Measurements from ENCODE around the gene RHBDL1. TPM values are rescaled to one million over a fixed set of nuclear protein-coding genes. Genes with fewer than 3 reads are reported as not detected.

The RHBDL1 gene
- total RNA-seq, 1 experiment from 2014 or later = 2.9 TPM

DNA sequence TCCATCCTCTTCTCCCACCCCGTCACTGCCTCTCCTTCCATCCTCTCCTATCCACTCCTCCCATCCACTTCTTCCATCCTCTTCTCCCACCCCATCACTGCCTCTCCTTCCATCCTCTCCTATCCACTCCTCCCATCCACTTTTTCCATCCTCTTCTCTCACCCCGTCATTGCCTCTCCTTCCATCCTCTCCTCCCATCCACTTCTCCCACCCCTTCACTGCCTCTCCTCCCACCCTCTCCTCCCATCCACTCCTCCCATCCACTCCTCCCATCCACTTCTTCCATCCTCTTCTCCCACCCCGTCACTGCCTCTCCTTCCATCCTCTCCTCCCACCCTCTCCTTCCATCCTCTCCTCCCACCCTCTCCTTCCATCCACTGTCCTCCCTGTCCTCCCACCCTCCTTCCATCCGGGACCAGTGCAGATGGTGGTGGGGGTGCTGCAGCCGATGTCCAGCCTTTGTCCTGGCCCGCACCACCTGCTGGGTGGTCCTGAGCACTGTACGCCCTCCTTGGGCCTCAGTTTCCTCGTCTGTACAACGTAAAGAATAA is 43.6 kb upstream of the RHBDL1 start:
- no peaks in the 10 kb centered on the region for H3K27me3 ChIP-seq (replicated peaks; ENCODE audit: control insufficient read depth, insufficient read depth, low read length)
- H3K27ac Mint-ChIP-seq (ENCODE audit: unreplicated experiment) = no peak overlapping the region
- BruUV-seq (replicated peaks) = no TSS peak
- ChIA-PET CTCF (no interaction called here), POLR2A (no interaction called here)
- H3K9me3 Mint-ChIP-seq (ENCODE audit: unreplicated experiment) = no peaks in the 10 kb centered on the region
- peaks cover 6% of the 10 kb centered on the region; the same call in 1 of the 2 replicates for H3K4me1 ChIP-seq
- TF ChIP-seq CTCF (IDR thresholded peaks at IDR 0.05; ENCODE audit: insufficient read depth in 1 of 2, low read depth in 1 of 2, low read length in 1 of 2, severe bottlenecking in 1 of 2, unreplicated experiment in 1 of 2) = no peak
- no peak overlapping the region for H3K4me3 Mint-ChIP-seq (ENCODE audit: unreplicated experiment)
- no peaks in the 10 kb centered on the region for H3K9me3 ChIP-seq
- peaks cover 36% of the 10 kb centered on the region for H3K36me3 Mint-ChIP-seq (ENCODE audit: insufficient read depth, unreplicated experiment)
- H3K4me1 Mint-ChIP-seq (ENCODE audit: low read depth, unreplicated experiment) = no peaks in the 10 kb centered on the region
- H3K36me3 ChIP-seq (ENCODE audit: control insufficient read depth, insufficient read depth, low read length) = no peaks in the 10 kb centered on the region
- no peak overlapping the region for H3K4me3 ChIP-seq (ENCODE audit: low read depth, low read length)
- H3K27me3 Mint-ChIP-seq (ENCODE audit: insufficient read depth, unreplicated experiment) = no peaks in the 10 kb centered on the region
- intact Hi-C loops (cut with micrococcal nuclease; ENCODE audit: unreplicated experiment) = no loop called here
- no peak for DNase-seq

- H3K4me1 Mint-ChIP-seq (ENCODE audit: low read depth, unreplicated experiment) = no peaks in the 10 kb centered on the region
- ChIA-PET CTCF (no interaction called here), POLR2A (interaction anchor here (0.5 kb wide), 1 partner anchor 75 kb away, joined by 3 read pairs; no protein-coding TSS in a partner anchor)
- peaks cover 10% of the 10 kb centered on the region for H3K4me1 ChIP-seq
- H3K9me3 ChIP-seq = no peaks in the 10 kb centered on the region
- DNase-seq = no peak
- H3K4me3 ChIP-seq (ENCODE audit: low read depth, low read length) = no peak overlapping the region
- intact Hi-C loops (cut with micrococcal nuclease; ENCODE audit: unreplicated experiment) = no loop called here
- no peaks in the 10 kb centered on the region for H3K27me3 ChIP-seq (replicated peaks; ENCODE audit: control insufficient read depth, insufficient read depth, low read length)
- TF ChIP-seq CTCF (IDR thresholded peaks at IDR 0.05; ENCODE audit: insufficient read depth in 1 of 2, low read depth in 1 of 2, low read length in 1 of 2, severe bottlenecking in 1 of 2, unreplicated experiment in 1 of 2) = no peak
- no peaks in the 10 kb centered on the region for H3K36me3 ChIP-seq (ENCODE audit: control insufficient read depth, insufficient read depth, low read length)
- no peak overlapping the region for H3K27ac Mint-ChIP-seq (ENCODE audit: unreplicated experiment)
- no peaks in the 10 kb centered on the region for H3K27me3 Mint-ChIP-seq (ENCODE audit: insufficient read depth, unreplicated experiment)
- peaks cover 32% of the 10 kb centered on the region for H3K36me3 Mint-ChIP-seq (ENCODE audit: insufficient read depth, unreplicated experiment)
- H3K9me3 Mint-ChIP-seq (ENCODE audit: unreplicated experiment) = no peaks in the 10 kb centered on the region
- H3K4me3 Mint-ChIP-seq (ENCODE audit: unreplicated experiment) = no peak overlapping the region
- BruUV-seq (replicated peaks) = no TSS peak
These were observed 42.8 kb upstream of the RHBDL1 start for GRCh38 chr16:632486-633335.

DNA sequence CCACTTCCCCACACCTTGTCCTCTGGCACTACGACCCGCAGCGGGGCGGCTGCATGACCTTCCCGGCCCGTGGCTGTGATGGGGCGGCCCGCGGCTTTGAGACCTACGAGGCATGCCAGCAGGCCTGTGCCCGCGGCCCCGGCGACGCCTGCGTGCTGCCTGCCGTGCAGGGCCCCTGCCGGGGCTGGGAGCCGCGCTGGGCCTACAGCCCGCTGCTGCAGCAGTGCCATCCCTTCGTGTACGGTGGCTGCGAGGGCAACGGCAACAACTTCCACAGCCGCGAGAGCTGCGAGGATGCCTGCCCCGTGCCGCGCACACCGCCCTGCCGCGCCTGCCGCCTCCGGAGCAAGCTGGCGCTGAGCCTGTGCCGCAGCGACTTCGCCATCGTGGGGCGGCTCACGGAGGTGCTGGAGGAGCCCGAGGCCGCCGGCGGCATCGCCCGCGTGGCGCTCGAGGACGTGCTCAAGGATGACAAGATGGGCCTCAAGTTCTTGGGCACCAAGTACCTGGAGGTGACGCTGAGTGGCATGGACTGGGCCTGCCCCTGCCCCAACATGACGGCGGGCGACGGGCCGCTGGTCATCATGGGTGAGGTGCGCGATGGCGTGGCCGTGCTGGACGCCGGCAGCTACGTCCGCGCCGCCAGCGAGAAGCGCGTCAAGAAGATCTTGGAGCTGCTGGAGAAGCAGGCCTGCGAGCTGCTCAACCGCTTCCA is 42.0 kb upstream of the RHBDL1 start:
- Mint-ChIP-seq H3K4me3 (ENCODE audit: unreplicated experiment) (no peak overlapping the region), H3K4me1 (ENCODE audit: low read depth, unreplicated experiment) (no peaks in the 10 kb centered on the region), H3K27me3 (ENCODE audit: insufficient read depth, unreplicated experiment) (no peaks in the 10 kb centered on the region), H3K9me3 (ENCODE audit: unreplicated experiment) (no peaks in the 10 kb centered on the region), H3K36me3 (ENCODE audit: insufficient read depth, unreplicated experiment) (peaks cover 32% of the 10 kb centered on the region), H3K27ac (ENCODE audit: unreplicated experiment) (no peak overlapping the region)
- no peaks in the 10 kb centered on the region for H3K9me3 ChIP-seq
- H3K27me3 ChIP-seq (replicated peaks; ENCODE audit: control insufficient read depth, insufficient read depth, low read length) = no peaks in the 10 kb centered on the region
- CTCF ChIA-PET = no interaction called here
- no TSS peak for BruUV-seq (replicated peaks)
- DNase-seq = no peak
- no peak overlapping the region for H3K4me3 ChIP-seq (ENCODE audit: low read depth, low read length)
- intact Hi-C loops (cut with micrococcal nuclease; ENCODE audit: unreplicated experiment) = no loop called here
- no peak for TF ChIP-seq CTCF (IDR thresholded peaks at IDR 0.05; ENCODE audit: insufficient read depth in 1 of 2, low read depth in 1 of 2, low read length in 1 of 2, severe bottlenecking in 1 of 2, unreplicated experiment in 1 of 2)
- H3K36me3 ChIP-seq (ENCODE audit: control insufficient read depth, insufficient read depth, low read length) = no peaks in the 10 kb centered on the region
- POLR2A ChIA-PET = interaction anchor here (0.5 kb wide), 1 partner anchor 76 kb away, joined by 3 read pairs; no protein-coding TSS in a partner anchor
- H3K4me1 ChIP-seq = peaks cover 10% of the 10 kb centered on the region

All from Caco-2 (cell line).